ENCODE data around the gene KRT78.
A peak's percentile ranks its signal among the peaks of the same experiment; 100 is the strongest.
"Not testable (repeated sequence)": the region's sequence is repeated elsewhere in the genome, so short reads cannot be mapped to it uniquely, and the experiment has no call there.

KRT78 gene

DNA sequence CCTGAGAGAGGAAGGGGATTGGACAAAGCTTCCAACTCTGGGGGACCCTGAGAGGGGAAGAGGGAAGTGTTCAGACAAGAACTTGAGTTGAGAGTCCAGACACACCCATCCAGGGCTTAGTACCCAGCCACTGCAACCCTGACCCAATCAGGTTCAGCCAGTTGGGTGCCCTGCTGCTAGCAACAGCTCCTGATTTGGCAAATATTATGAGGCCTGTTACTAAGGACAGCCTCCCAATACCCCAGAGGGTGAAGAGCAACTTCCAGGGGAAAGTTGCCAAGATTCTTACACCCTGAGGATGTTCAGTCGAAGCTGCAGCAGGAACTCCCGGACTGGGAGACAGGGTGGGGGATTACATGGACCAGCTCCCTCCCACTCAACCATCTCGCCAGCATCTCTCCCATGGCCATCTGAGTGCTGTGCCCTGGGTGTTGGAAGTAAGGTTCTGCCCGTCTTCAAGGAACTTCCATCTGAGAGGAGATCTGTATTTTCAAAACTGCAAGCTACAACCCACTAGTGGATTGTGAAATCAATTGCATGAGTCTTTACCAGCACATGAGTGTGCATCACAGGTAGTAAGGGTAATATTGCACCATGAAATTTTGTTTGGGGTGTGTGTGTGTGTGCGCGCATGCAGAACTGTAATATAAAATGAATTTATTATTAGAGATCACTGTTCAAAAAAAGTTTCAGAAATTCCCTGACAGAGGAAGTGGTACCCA is 11.5 kb upstream of the KRT78 start:
- TF ChIP-seq, protein P1, sequence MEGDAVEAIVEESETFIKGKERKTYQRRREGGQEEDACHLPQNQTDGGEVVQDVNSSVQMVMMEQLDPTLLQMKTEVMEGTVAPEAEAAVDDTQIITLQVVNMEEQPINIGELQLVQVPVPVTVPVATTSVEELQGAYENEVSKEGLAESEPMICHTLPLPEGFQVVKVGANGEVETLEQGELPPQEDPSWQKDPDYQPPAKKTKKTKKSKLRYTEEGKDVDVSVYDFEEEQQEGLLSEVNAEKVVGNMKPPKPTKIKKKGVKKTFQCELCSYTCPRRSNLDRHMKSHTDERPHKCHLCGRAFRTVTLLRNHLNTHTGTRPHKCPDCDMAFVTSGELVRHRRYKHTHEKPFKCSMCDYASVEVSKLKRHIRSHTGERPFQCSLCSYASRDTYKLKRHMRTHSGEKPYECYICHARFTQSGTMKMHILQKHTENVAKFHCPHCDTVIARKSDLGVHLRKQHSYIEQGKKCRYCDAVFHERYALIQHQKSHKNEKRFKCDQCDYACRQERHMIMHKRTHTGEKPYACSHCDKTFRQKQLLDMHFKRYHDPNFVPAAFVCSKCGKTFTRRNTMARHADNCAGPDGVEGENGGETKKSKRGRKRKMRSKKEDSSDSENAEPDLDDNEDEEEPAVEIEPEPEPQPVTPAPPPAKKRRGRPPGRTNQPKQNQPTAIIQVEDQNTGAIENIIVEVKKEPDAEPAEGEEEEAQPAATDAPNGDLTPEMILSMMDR (conservative IDR thresholded peaks at IDR 0.05; ENCODE audit: low read depth, low read length): no peak

DNA sequence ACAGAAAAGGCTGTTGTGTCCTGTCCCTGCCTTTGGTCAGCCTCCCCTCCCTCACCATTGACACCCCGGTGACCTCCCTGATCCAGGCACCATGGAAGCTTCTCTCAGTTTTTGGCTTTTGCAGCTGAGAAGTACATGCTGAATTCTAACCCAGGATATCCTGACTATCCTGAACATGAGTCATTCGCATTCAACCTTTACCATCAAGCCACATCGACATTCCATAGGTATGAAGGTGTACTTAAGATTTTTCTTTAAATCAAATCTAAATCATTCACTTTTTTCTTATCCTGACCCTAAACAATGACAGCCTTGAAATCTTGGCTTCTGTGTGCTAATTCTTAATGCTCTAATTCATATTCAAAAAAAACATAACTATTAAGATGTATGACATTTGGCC is 8.7 kb upstream of the KRT78 start:
- TF ChIP-seq, protein P1 (conservative IDR thresholded peaks at IDR 0.05; ENCODE audit: low read depth, low read length): no peak
- no peak overlapping the region for H3K4me3 ChIP-seq (ENCODE audit: low read depth, low read length)
- no peak for DNase-seq (ENCODE audit: low read depth)

More for the DNA sequence above, 11.5 kb upstream of the KRT78 start:
- peak; percentile 93 for DNase-seq (ENCODE audit: low read depth)
- no peak overlapping the region for H3K4me3 ChIP-seq (ENCODE audit: low read depth, low read length)

DNA sequence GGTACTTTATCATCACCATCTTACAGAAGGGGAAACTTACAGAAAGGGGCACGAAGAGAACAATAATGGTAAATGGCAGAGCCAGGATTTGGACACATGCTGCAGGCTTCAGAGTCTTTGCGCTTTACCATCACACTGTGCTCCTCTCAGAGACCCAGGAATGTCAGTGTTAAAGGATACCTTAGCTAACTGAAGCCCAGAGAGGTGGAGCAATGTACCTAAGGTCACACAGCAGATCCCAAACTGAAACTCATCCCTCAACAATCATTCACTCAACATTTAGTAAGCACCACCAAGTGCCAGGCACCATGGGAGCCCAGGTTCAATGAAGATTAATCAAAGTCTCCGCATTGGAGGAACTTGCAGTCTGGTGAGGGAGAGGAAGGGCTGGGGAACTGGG is 8.0 kb upstream of the KRT78 start:
- no peak for DNase-seq (ENCODE audit: low read depth)
- TF ChIP-seq, protein P1 (conservative IDR thresholded peaks at IDR 0.05; ENCODE audit: low read depth, low read length): no peak
- no peak overlapping the region for H3K4me3 ChIP-seq (ENCODE audit: low read depth, low read length)

- not testable (repeated sequence) for DNase-seq (ENCODE audit: low read depth); H3K4me3 ChIP-seq (ENCODE audit: low read depth, low read length)
Observed at GRCh38 chr12:52856077-52856476, 7.3 kb upstream of the KRT78 start.

DNA sequence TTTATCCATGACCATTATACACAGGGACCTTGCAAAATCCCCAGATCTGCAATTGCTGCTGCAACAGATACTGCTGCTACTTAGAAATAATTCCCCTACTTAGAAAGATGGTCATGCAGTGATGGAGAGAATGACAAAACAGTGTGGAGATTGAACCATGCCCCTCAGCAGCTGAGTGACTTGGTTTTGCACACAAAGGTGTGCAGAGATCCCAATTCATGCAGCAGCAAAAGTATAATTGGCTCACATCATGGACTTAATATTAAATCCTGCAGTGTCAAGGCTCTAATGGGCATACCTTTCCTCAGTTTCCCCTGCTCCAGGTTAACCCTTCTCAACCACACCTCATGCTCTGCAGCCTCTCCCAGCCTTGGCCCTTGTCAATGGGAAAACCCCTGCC is 3.0 kb upstream of the KRT78 start:
- TF ChIP-seq, protein P1 (conservative IDR thresholded peaks at IDR 0.05; ENCODE audit: low read depth, low read length): no peak
- no peak overlapping the region for H3K4me3 ChIP-seq (ENCODE audit: low read depth, low read length)
- DNase-seq (ENCODE audit: low read depth): no peak

DNA sequence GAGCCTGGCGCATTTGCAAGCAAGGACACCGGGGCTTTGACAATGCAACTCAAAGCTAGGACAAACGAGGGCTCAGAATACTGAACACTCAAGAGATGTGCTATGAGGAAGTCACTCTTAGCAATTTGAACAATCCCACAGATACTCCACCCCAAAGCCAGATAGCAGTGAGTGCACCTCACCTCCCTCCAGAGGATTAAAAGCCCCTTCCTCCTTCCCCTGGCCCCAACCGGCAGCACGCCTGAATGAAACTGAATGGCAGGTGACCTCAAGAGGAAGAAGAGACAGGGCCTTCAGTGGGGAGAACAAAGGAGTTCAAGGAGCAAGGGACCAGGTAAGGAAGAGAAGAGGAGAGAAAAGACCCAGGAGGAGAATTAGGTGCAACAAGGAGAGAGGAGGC is 1.9 kb upstream of the KRT78 start:
- DNase-seq (ENCODE audit: low read depth): no peak
- TF ChIP-seq, protein P1 (conservative IDR thresholded peaks at IDR 0.05; ENCODE audit: low read depth, low read length): no peak

GRCh38 chr12:52849511-52849910 is 717 bp upstream of the KRT78 start:
- TF ChIP-seq, protein P1 (conservative IDR thresholded peaks at IDR 0.05; ENCODE audit: low read depth, low read length): no peak
- DNase-seq (ENCODE audit: low read depth): no peak
- no peak overlapping the region for H3K4me3 ChIP-seq (ENCODE audit: low read depth, low read length)

More for the DNA sequence above, 1.9 kb upstream of the KRT78 start:
- H3K4me3 ChIP-seq (ENCODE audit: low read depth, low read length): no peak overlapping the region
